HEK293 (cell line): Measurements from ENCODE around the gene CYP1B1.
"Not testable (repeated sequence)": the region's sequence is repeated elsewhere in the genome, so short reads cannot be mapped to it uniquely, and the experiment has no call there.

Experiments used
- AEBP2 ChIP-seq: fragments of 450-650 bp; formaldehyde crosslinking; IDR thresholded peaks from 2 replicates; pipeline ENCODE4 v1.5.1; 2016; ENCODE audit warnings: missing biosample characterization, missing genetic modification characterization, borderline replicate concordance
- ATF2 ChIP-seq: fragments of 450-650 bp; formaldehyde crosslinking; IDR thresholded peaks from 2 replicates; pipeline ENCODE4 v1.5.1; 2016; ENCODE audit warnings: missing biosample characterization, missing genetic modification characterization, low read depth
- CTCF ChIP-seq: fragments of 450-650 bp; formaldehyde crosslinking; IDR thresholded peaks from 2 replicates; pipeline ENCODE4 v1.5.1; 2016; ENCODE audit warnings: missing biosample characterization, missing genetic modification characterization
- KLF10 ChIP-seq: fragments of 450-650 bp; IDR thresholded peaks from 2 replicates; pipeline ENCODE4 v1.5.1; 2018; ENCODE audit warnings: missing biosample characterization, mild to moderate bottlenecking, missing genetic modification characterization
- TCF7L2 ChIP-seq: IDR thresholded peaks from 2 replicates; pipeline ENCODE4 v1.6.1; 2011; ENCODE audit warnings: low read depth, mild to moderate bottlenecking, inconsistent platforms, low read length, moderate library complexity, borderline replicate concordance
- ZBTB49 ChIP-seq: fragments of 450-650 bp; formaldehyde crosslinking; IDR thresholded peaks from 2 replicates; pipeline ENCODE4 v1.5.1; 2016; ENCODE audit warnings: missing biosample characterization, missing genetic modification characterization, low read depth
- ZBTB7A ChIP-seq: fragments of 450-650 bp; formaldehyde crosslinking; IDR thresholded peaks from 2 replicates; pipeline ENCODE4 v1.5.1; 2016; ENCODE audit warnings: low read depth, missing biosample characterization, missing genetic modification characterization
- ZNF174 ChIP-seq: fragments of 450-650 bp; formaldehyde crosslinking; IDR thresholded peaks from 2 replicates; pipeline ENCODE4 v1.5.0; 2017; ENCODE audit warnings: missing biosample characterization, mild to moderate bottlenecking, missing genetic modification characterization
- ZNF266 ChIP-seq: fragments of 450-650 bp; formaldehyde crosslinking; IDR thresholded peaks from 2 replicates; pipeline ENCODE4 v1.5.1; 2016; ENCODE audit warnings: missing biosample characterization, missing genetic modification characterization, low read depth
- ZNF426 ChIP-seq: fragments of 450-650 bp; formaldehyde crosslinking; IDR thresholded peaks from 2 replicates; pipeline ENCODE4 v1.5.1; 2017; ENCODE audit warnings: missing biosample characterization, missing genetic modification characterization, mild to moderate bottlenecking, inconsistent platforms, moderate library complexity
- ZNF560 ChIP-seq: fragments of 450-650 bp; formaldehyde crosslinking; IDR thresholded peaks from 2 replicates; pipeline ENCODE4 v1.5.1; 2017; ENCODE audit warnings: missing biosample characterization, missing genetic modification characterization, borderline replicate concordance
- ZNF596 ChIP-seq: fragments of 450-650 bp; IDR thresholded peaks from 2 replicates; pipeline ENCODE4 v1.5.0; 2018; ENCODE audit warnings: missing biosample characterization, mild to moderate bottlenecking, missing genetic modification characterization, moderate library complexity

- TF ChIP-seq ZNF596 (tag by site-specific recombination); CTCF (tag by site-specific recombination); AEBP2 (tag by site-specific recombination); ZNF174; TCF7L2; ZBTB7A; KLF10 (tag by site-specific recombination); ZBTB49 (tag by site-specific recombination); ZNF426; ATF2 (tag by site-specific recombination); ZNF560; ZNF266: not testable (repeated sequence)
These were observed 8.6 kb upstream of the CYP1B1 start for GRCh38 chr2:38084556-38084955.
